Stimulated activated memory B cell treated with anti-CD40 and anti-IgM and Interleukin-4, amounts not matched to agents 10 μg/mL and 1 μg/mL and 100 μg/mL, for 72 hours (primary cell): Measurements from ENCODE around the gene SLC44A1.
A peak's percentile ranks its signal among the peaks of the same experiment; 100 is the strongest.

Experiments used
- ATAC-seq: fragments of 150-1000 bp; cut with Tn5 transposase; 2 replicates; pipeline ENCODE4 v1.10.0; 2021
- H3K27ac Mint-ChIP-seq: one replicate; pipeline ENCODE4 v1.8.0; 2022; ENCODE audit warnings: mild to moderate bottlenecking, mixed read lengths
- H3K27me3 Mint-ChIP-seq: one replicate; pipeline ENCODE4 v1.8.0; 2022; ENCODE audit warnings: mixed read lengths
- H3K36me3 Mint-ChIP-seq: one replicate; pipeline ENCODE4 v1.8.0; 2022; ENCODE audit warnings: mixed read lengths
- H3K4me1 Mint-ChIP-seq: one replicate; pipeline ENCODE4 v1.8.0; 2022; ENCODE audit warnings: mixed read lengths
- H3K4me3 Mint-ChIP-seq: one replicate; pipeline ENCODE4 v1.8.0; 2022; ENCODE audit warnings: mild to moderate bottlenecking, moderate library complexity, mixed read lengths
- H3K9me3 Mint-ChIP-seq: one replicate; pipeline ENCODE4 v1.8.0; 2022; ENCODE audit warnings: mixed read lengths

Gene SLC44A1

DNA sequence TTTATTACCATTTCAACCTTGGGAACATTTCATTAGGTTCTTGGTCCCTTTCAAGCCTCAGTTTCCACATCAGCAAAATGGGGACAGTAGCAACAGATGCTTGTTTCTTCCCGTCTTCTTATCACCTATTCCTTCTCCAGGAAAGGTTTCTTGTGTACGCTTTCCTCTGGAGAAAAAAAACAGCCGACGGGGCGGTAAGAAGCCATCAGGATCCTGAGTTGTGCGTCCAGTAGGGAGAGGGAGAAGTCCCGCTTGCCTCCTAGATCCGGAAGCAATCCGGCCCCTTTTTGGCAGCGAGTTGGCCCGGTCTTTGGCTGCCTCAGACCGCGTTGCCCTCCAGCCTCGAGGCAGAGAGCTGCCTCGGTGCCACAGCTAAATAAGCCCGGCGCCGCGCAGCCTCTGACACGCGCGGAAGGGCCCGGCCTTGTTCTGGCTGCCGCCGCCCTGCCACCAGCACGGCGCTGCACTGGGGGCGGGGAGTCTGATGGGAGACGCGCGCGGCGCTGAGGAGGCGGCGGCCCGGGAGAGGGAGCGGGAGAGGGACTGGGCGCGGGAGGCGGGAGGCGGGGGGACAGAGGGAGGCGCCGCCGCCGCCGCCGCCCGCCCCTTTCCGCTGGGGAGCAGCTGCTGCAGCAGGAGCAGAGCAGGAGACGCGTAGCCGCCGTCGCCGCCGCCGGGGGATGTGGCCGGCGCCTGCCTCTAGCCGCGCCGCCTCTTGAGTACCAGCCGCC is at the start of gene SLC44A1:
Gene SLC44A1, plus strand, starts transcription at position 649 of the 731 bp plus-strand sequence. CDS start 218 bp downstream, outside the sequence.
- ATAC-seq, result peak; percentile 95
- peaks cover 25% of the 10 kb centered on the region for H3K4me1 Mint-ChIP-seq
- H3K27me3 Mint-ChIP-seq, result peaks cover 10% of the 10 kb centered on the region
- no peaks in the 10 kb centered on the region for H3K36me3 Mint-ChIP-seq
- H3K9me3 Mint-ChIP-seq, result no peaks in the 10 kb centered on the region
- peak within 1 kb of the TSS; percentile 95 for H3K4me3 Mint-ChIP-seq
- H3K27ac Mint-ChIP-seq, result peak within 1 kb of the TSS; percentile 90

DNA sequence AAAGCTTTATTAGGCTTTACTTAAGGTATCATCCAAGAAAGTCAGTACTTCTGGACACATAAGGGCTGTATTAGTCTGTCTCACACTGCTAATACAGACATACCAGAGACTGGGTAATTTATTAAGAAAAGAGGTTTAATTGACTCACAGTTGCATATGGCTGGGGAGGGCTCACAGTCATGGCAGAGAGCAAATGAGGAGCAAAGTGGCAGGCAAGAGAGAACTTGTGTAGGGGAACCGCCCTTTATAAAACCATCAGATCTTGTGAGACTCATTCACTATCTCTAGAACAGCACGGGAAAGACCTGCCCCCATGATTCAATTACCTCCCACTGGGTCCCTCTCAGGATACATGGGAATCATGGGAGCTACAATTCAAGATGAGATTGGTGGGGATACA is 49.2 kb upstream of the SLC44A1 start:
- H3K9me3 Mint-ChIP-seq, result no peaks in the 10 kb centered on the region
- H3K27ac Mint-ChIP-seq, result no peak overlapping the region
- H3K27me3 Mint-ChIP-seq, result peaks cover 26% of the 10 kb centered on the region
- no peaks in the 10 kb centered on the region for H3K36me3 Mint-ChIP-seq
- H3K4me1 Mint-ChIP-seq, result no peaks in the 10 kb centered on the region
- ATAC-seq, result no peak
- no peak overlapping the region for H3K4me3 Mint-ChIP-seq

DNA sequence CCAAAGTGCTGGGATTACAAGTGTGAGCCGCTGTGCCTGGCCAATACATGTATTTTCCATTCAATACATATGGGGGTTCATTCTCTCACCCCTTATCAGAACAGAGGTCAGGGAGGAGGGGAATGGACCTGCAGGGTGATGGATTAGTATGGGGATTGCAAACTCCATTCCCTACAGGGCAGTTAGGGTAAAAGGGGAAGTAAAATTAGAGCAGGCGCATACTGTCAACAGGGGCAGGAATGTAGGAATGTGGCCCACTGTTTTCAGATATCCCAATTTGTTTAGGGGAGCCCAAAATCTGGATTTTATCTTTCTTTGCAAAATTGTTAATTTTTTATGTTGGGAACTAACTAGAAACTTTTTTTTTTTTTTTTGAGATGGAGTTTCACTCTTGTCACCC is 46.4 kb upstream of the SLC44A1 start:
- H3K9me3 Mint-ChIP-seq, result no peaks in the 10 kb centered on the region
- peaks cover 19% of the 10 kb centered on the region for H3K27me3 Mint-ChIP-seq
- H3K36me3 Mint-ChIP-seq, result no peaks in the 10 kb centered on the region
- no peak for ATAC-seq
- H3K4me1 Mint-ChIP-seq, result no peaks in the 10 kb centered on the region
- no peak overlapping the region for H3K4me3 Mint-ChIP-seq
- no peak overlapping the region for H3K27ac Mint-ChIP-seq

DNA sequence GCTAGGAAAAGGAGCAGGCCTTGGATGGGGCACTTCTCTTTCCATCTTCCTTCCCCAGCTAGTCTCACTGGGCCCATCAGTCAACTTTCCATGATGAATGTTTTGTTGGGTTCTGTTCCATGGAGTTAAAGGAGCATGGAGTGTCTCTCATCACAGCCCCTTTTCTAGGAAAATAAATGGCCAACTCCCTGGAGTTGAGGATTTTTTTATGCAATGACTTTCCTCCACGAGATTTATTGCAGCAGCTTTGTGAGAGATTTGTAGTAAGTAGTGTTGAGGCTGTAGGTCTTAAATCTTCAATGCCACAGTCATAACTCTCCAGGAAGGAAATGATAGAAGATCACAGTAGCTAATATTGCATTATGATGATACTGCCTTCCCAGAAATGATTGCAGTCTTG is 45.6 kb upstream of the SLC44A1 start:
- Mint-ChIP-seq H3K36me3 (no peaks in the 10 kb centered on the region), H3K27me3 (peaks cover 19% of the 10 kb centered on the region), H3K4me1 (no peaks in the 10 kb centered on the region)

DNA sequence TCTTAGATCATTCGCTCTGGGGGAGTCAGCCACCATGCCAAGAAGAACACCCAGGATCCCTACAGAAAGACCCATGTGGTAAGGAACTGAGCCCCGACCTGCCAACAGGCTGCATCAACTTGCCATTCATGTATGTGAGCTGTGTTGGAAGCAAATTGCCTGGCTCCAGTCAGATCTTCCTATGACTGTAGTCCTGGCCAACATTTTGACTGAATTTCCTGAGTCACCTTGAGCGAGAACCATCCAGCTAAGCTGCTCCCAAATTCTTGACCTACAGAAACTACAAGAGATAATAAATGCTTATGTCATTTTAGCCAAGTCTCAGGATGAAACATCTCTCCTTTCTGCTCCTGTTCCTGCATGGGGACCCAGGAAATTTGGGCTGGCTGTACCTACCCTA is 40.0 kb upstream of the SLC44A1 start:
- no peak for ATAC-seq
- Mint-ChIP-seq H3K36me3 (no peaks in the 10 kb centered on the region), H3K4me3 (no peak overlapping the region), H3K27ac (no peak overlapping the region), H3K27me3 (no peaks in the 10 kb centered on the region), H3K4me1 (no peaks in the 10 kb centered on the region), H3K9me3 (no peaks in the 10 kb centered on the region)

More for the DNA sequence above, 45.6 kb upstream of the SLC44A1 start:
- H3K9me3 Mint-ChIP-seq, result no peaks in the 10 kb centered on the region
- no peak for ATAC-seq
- H3K4me3 Mint-ChIP-seq, result no peak overlapping the region
- H3K27ac Mint-ChIP-seq, result no peak overlapping the region

DNA sequence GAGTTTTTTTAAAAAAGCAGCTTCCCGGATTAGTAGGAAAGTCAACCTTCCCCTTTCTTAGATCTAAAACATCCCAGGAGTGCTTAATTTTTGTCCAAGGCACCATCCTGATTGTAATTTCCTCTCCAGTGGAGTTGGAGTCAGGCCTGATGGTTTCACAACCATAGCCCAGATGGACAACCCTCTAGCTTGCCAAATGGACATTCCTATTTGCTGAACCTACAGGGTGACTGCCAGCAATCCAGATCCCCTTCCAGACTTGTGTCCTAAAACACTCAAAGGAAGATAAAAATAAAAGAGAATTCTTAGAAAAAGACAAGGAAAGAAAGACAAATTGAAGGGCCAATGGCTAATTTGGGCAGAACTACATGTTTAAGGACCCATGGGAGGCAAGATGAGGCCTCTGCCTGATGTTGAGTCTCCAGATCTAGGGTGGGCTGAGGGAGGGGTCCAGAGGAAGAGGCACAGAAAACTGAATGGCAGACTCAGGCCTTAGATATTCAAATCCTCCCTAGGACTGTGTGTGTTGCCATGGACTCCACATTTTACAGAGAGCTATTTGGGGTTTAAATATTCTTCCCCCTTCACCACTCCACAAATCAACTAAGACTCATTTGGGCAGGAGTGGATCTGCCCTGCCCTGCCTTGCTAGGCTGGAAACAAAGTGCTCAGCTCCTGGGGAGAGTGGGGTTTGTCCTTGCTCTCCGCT is 38.5 kb upstream of the SLC44A1 start:
- Mint-ChIP-seq H3K27ac (no peak overlapping the region), H3K9me3 (no peaks in the 10 kb centered on the region), H3K27me3 (no peaks in the 10 kb centered on the region)

DNA sequence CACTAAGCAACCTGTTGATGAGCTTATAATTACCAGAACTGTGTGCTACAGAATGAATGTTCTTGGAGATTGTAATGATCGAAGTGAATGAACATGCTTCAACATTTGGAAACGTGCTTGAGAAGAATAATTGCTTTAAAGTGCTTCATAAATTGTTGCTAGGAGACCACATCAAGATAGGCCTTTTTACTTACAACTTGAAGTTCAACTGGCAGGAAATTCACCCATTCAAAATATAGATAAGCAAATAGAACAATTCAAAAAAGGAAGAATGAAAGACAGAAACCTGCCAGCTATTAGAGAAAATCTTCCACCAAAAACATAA is 38.0 kb upstream of the SLC44A1 start:
- Mint-ChIP-seq H3K27me3 (no peaks in the 10 kb centered on the region), H3K36me3 (no peaks in the 10 kb centered on the region), H3K9me3 (no peaks in the 10 kb centered on the region), H3K4me1 (no peaks in the 10 kb centered on the region), H3K4me3 (no peak overlapping the region), H3K27ac (no peak overlapping the region)
- ATAC-seq, result no peak

More for the DNA sequence above, 38.5 kb upstream of the SLC44A1 start:
- no peaks in the 10 kb centered on the region for H3K36me3 Mint-ChIP-seq
- no peak overlapping the region for H3K4me3 Mint-ChIP-seq
- ATAC-seq, result no peak
- H3K4me1 Mint-ChIP-seq, result no peaks in the 10 kb centered on the region

DNA sequence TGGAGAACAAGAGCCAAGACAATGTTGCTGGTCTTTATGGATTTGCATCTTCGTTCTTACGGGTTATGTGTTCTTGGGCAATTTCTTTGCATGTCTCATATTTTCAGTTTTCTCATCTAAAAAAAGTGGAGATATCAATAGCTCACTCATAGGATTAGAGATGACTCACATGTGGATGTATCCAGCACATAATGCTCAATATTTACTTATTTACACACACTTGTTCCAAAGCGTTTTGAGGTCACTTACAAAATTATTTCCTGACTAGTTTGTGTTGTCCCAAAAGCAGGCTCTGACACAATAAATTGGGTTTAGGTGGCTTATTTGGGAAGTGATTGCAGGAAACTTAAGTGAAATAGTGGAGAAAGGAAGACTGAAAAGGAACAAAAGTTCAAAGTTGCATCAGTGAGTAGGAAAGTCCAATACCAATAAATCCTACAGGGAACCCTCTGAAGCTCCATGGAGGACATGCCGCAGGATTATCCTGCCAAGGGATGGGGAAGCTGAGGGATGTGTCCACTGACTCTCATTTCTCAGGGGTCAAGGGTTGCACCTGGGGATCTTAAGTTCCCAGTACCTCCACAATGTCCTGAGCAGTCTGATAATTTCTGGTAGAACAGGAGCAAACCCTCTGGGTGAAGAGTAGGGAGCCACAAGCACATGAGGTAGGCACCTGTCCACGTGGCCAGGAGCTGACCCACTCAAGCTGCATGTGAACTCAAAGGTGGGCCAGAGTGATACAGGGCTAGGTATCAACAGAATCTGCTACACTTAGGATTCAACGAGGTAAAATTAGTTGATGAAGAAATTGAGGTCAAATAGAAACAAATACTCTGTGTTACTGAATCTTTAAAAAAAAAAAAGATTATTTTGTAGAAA is 37.4 kb upstream of the SLC44A1 start:
- no peaks in the 10 kb centered on the region for H3K27me3 Mint-ChIP-seq
- H3K4me3 Mint-ChIP-seq, result no peak overlapping the region
- ATAC-seq, result no peak
- no peak overlapping the region for H3K27ac Mint-ChIP-seq
- H3K36me3 Mint-ChIP-seq, result no peaks in the 10 kb centered on the region
- H3K4me1 Mint-ChIP-seq, result no peaks in the 10 kb centered on the region
- H3K9me3 Mint-ChIP-seq, result no peaks in the 10 kb centered on the region

DNA sequence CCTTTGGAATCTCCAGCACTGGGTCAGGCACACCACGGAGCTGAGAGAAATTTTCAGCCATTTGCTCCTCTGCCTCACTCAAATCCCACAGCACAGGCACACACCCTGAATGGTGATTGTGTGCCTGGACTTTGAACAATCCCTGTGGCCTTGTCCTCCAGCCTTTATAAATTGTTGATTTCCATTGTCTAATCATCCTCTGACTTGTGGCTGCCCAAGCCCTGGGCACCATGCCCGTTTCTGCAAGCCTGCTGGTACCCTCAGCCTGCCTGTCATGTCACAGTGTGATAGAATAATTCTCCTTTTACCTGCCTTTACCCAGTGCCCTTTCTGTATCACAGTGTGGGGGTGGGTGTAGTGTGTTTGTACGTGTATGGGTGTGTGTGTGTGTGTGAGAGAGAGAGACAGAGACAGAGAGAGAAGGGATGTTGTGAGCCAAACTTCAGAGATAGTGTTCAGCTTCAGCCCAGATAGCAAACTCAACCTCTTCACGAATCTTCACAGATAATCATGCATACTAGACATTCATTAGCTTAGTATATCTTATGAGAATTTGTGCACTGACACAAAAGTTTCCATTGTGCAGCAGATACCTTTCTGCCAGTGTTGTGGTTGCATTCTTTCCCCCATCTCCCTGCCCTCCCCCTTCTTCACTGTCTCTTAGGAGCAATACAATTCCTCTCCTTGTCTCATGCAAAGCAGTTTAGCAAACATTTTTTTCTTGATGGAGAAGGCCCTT is 27.8 kb upstream of the SLC44A1 start:
- Mint-ChIP-seq H3K27ac (no peak overlapping the region), H3K4me1 (no peaks in the 10 kb centered on the region), H3K27me3 (peaks cover 18% of the 10 kb centered on the region), H3K9me3 (no peaks in the 10 kb centered on the region), H3K36me3 (no peaks in the 10 kb centered on the region), H3K4me3 (no peak overlapping the region)
- peak; percentile 8 for ATAC-seq

DNA sequence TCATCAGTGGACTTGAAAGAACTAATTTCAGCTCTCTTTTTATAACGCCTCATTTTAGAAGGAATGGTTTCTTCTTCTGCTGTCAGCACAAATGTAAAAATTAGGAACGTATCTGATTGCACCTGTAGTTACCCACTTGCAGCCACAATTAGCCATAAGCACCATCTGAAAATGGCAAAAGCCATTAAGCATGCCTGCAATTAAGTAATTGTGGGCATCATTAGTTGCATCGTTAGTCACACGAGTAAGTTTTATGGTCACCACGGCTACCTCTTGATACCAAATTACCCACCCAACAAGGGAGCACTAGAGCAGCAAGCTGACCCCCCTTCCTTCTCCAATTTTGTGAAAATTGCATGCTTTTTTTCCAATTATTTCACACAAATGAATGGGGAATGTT is 25.8 kb upstream of the SLC44A1 start:
- H3K4me3 Mint-ChIP-seq, result no peak overlapping the region
- H3K36me3 Mint-ChIP-seq, result peaks cover 4% of the 10 kb centered on the region
- ATAC-seq, result no peak
- no peak overlapping the region for H3K27ac Mint-ChIP-seq
- peaks cover 6% of the 10 kb centered on the region for H3K9me3 Mint-ChIP-seq
- H3K4me1 Mint-ChIP-seq, result no peaks in the 10 kb centered on the region
- H3K27me3 Mint-ChIP-seq, result peaks cover 18% of the 10 kb centered on the region

DNA sequence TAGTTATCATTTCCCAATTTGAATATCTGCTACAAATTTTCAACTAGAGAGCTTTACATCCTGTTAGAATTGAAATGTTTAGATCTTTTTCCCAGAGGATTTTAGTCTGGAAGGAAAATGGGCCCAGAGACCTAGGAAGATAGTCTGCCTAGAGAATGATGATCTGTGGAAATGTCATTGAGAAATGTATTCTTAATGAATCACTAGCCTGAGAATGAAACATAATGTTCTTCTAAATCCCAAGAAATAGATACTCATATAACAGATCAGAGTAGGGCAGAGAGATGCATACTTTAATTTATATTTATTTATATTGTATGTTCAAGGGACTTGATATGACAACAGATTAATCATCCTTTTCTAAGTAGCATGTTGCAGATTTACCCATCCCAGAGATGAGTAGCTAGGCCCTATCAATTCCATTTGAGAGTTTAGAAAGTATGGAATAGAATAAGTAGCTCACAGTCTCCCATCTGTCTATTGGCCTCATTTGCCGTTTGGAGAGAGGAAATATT is 25.1 kb upstream of the SLC44A1 start:
- no peaks in the 10 kb centered on the region for H3K4me1 Mint-ChIP-seq
- H3K36me3 Mint-ChIP-seq, result peaks cover 11% of the 10 kb centered on the region
- no peak for ATAC-seq
- no peak overlapping the region for H3K27ac Mint-ChIP-seq
- H3K9me3 Mint-ChIP-seq, result peaks cover 12% of the 10 kb centered on the region
- H3K4me3 Mint-ChIP-seq, result no peak overlapping the region
- peaks cover 16% of the 10 kb centered on the region for H3K27me3 Mint-ChIP-seq

DNA sequence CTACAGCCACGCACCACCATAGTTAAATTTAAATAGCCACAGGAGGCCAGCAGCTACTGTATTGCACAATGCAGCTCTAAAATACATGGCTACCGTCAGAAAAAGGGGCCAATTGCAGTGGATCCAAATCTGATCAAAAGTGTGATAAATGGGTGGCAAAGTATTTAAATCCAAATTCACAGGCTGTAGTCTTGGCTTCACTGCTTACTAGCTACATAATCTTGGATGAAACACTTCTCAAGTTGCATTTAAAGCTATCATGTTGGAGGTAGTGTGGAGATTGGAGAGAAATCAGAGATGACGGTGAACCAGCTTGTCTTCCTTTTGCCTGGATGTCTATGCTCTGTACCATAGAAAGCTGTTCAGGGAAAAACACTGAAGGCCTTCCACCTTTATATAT is 24.0 kb upstream of the SLC44A1 start:
- Mint-ChIP-seq H3K9me3 (peaks cover 15% of the 10 kb centered on the region), H3K4me3 (no peak overlapping the region), H3K36me3 (peaks cover 16% of the 10 kb centered on the region), H3K4me1 (no peaks in the 10 kb centered on the region), H3K27ac (no peak overlapping the region), H3K27me3 (peaks cover 16% of the 10 kb centered on the region)
- ATAC-seq, result no peak

DNA sequence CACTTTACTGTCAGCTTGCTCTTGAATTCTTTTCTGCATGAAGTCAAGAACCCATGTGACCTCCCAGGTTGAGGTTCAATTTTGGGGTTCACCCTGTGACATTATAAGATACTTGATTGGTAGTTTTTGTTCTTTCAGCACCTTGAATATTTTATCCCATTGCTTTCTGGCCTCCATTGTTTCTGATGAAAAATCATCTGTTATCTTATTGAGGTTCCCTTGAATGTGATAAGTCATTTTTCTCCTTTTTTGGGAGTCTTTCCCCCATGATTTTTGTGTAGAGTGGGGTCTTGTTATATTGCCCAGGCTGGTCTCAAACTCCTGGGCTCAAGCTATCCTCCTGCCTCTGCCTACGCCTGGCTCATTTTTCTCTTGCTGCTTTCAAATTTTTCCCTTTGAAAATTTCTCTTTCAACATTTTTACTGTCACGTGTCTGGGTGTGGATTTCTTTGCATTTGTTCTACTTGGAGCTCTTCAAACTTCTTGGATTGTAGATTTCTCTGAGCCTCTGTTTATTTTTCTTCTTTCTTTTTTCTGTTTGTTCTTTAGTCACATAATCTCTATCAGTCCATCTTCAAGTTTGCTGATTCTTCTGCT is 20.8 kb upstream of the SLC44A1 start:
- Mint-ChIP-seq H3K4me3 (no peak overlapping the region), H3K4me1 (no peaks in the 10 kb centered on the region), H3K36me3 (peaks cover 16% of the 10 kb centered on the region), H3K9me3 (peaks cover 15% of the 10 kb centered on the region), H3K27ac (no peak overlapping the region), H3K27me3 (peaks cover 10% of the 10 kb centered on the region)
- no peak for ATAC-seq

DNA sequence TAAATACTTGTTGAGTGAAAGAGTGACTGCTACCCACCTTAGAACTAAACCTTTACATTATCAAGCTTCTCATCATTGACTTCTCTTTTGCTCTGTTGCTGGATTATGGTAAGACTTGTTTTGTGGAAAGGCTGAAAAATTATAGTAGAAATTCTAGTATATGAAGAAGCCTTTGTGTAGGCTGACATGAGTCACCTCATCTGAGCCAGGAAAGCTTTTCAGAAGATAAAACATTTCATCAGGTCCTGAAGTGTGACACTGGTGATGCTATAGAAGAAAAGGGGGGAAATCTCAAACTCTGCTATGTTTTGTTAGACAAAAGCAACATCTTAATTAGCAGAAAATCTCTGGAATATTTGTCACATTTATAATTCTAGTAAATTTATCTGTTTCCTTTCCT is 18.4 kb upstream of the SLC44A1 start:
- ATAC-seq, result no peak
- H3K36me3 Mint-ChIP-seq, result peaks cover 16% of the 10 kb centered on the region
- no peaks in the 10 kb centered on the region for H3K4me1 Mint-ChIP-seq

More for the DNA sequence above, 18.4 kb upstream of the SLC44A1 start:
- H3K27ac Mint-ChIP-seq, result no peak overlapping the region
- H3K27me3 Mint-ChIP-seq, result peaks cover 10% of the 10 kb centered on the region
- no peak overlapping the region for H3K4me3 Mint-ChIP-seq
- peaks cover 15% of the 10 kb centered on the region for H3K9me3 Mint-ChIP-seq
